K562 (cell line): ENCODE data around the gene SLC27A2. TPM values are rescaled to one million over a fixed set of nuclear protein-coding genes. Genes with fewer than 3 reads are reported as not detected.

ENCODE experiments used
- CBX5 ChIP-seq: IDR thresholded peaks from 2 replicates; pipeline ENCODE4 v1.6.1; 2014; ENCODE audit warnings: low read depth, borderline replicate concordance
- COPS2 ChIP-seq: fragments of 450-650 bp; conservative IDR thresholded peaks from 2 replicates; pipeline ENCODE4 v1.6.1; 2016; ENCODE audit warnings: mild to moderate bottlenecking, moderate library complexity
- FOXP1 ChIP-seq: sonication (generic); formaldehyde crosslinking; IDR thresholded peaks from 2 replicates; pipeline ENCODE4 v1.8.0; 2022; ENCODE audit warnings: mild to moderate bottlenecking, missing genetic modification reagents
- LCOR ChIP-seq: sonication (generic); formaldehyde crosslinking; IDR thresholded peaks from 2 replicates; pipeline ENCODE4 v1.8.0; 2022; ENCODE audit warnings: mild to moderate bottlenecking, missing genetic modification reagents
- MED1 ChIP-seq: sonication (generic); formaldehyde crosslinking; IDR thresholded peaks from 2 replicates; pipeline ENCODE4 v1.8.1; 2023; ENCODE audit warnings: missing genetic modification reagents, borderline replicate concordance
- MYNN ChIP-seq, 2 experiments: sonication (generic); formaldehyde crosslinking in 1 of 2; IDR thresholded peaks; 2 replicates each; pipeline versions ENCODE4 v1.5.0 to v1.6.1; 2016 to 2020; ENCODE audit warnings: antibody characterized with exemption in 1 of 2, missing genetic modification reagents in 1 of 2
- POLR2AphosphoS2 ChIP-seq: IDR thresholded peaks from 2 replicates; pipeline ENCODE4 v1.6.1; 2012; ENCODE audit warnings: low read length, improper control_type of control experiment
- RBM25 ChIP-seq: fragments of 200-400 bp; formaldehyde crosslinking; IDR thresholded peaks from 2 replicates; pipeline ENCODE4 v1.6.1; 2018; ENCODE audit warnings: low read length, low read depth, moderate library complexity; ENCODE audit not compliant: severe bottlenecking
- SRF ChIP-seq, 2 experiments: fragments of 250-450, 450-650 bp in 1 of 2; sonication (Bioruptor Pico) in 1 of 2; sonication (generic) in 1 of 2; formaldehyde crosslinking; IDR thresholded peaks; 2 replicates each; pipeline versions ENCODE4 v1.5.0 to v1.5.1; 2020 to 2022; ENCODE audit warnings: mild to moderate bottlenecking in 1 of 2, missing genetic modification reagents in 1 of 2
- TCF3 ChIP-seq: sonication (generic); formaldehyde crosslinking; IDR thresholded peaks from 2 replicates; pipeline ENCODE4 v1.4.0; 2020; ENCODE audit warnings: mild to moderate bottlenecking, missing genetic modification reagents
- U2AF2 ChIP-seq: fragments of 200-400 bp; formaldehyde crosslinking; optimal IDR thresholded peaks from 2 replicates; pipeline ENCODE3; 2017; ENCODE audit warnings: low read depth, mild to moderate bottlenecking, low read length
- ZNF57 ChIP-seq: fragments of 450-650 bp; formaldehyde crosslinking; IDR thresholded peaks from 2 replicates; pipeline ENCODE4 v1.4.0; 2020; ENCODE audit warnings: mild to moderate bottlenecking, moderate library complexity
- ZNF583 ChIP-seq: fragments of 250-450 bp; sonication (Bioruptor Pico); IDR thresholded peaks from 2 replicates; pipeline ENCODE4 v1.4.0; 2020
- polyA plus RNA-seq, 8 experiments: library from polyadenylated mRNA; depleted of rRNA in 4 of 8; stranded (reverse) in 5 of 8; unstranded in 3 of 8; fragments of >200 nt; fragmentation: Nextera tagmentation in 2 of 8; fragmentation: Illumina TruSeq in 1 of 8; extraction: Ambion mirVana in 2 of 8; extraction: Trizol in 1 of 8; gene quantifications; 2 replicates each; pipeline versions ENCODE4 v1.2.1 to v1.2.3, GENCODE V29; 2011 to 2014; ENCODE audit warnings: inconsistent platforms in 1 of 8, missing spikeins in 1 of 8
- total RNA-seq, 7 experiments: library from RNA; depleted of rRNA in 6 of 7; stranded (reverse); fragments of >200 nt in 6 of 7; fragmentation: Illumina TruSeq in 2 of 7; extraction: Trizol in 2 of 7; gene quantifications; 2 replicates each; pipeline versions ENCODE4 v1.2.1 to v1.2.3, GENCODE V29; 2011 to 2021; ENCODE audit warnings: low replicate concordance in 1 of 7
- TF ChIP-seq, protein P1 (sequence below): fragments of 450-650 bp; formaldehyde crosslinking; IDR thresholded peaks from 2 replicates; pipeline ENCODE4 v1.4.0; 2020; ENCODE audit warnings: mild to moderate bottlenecking, moderate library complexity
- TF ChIP-seq, protein P2 (sequence below): sonication (generic); formaldehyde crosslinking; IDR thresholded peaks from 2 replicates; pipeline ENCODE4 v1.4.0; 2020; ENCODE audit warnings: mild to moderate bottlenecking, missing genetic modification reagents
- TF ChIP-seq, protein P3 (sequence below): fragments of 250-450 bp; sonication (Bioruptor Pico); IDR thresholded peaks from 2 replicates; pipeline ENCODE4 v1.9.0; 2021; ENCODE audit warnings: mild to moderate bottlenecking, inconsistent platforms
- TF ChIP-seq, protein P4 (sequence below): fragments of 450-650 bp; IDR thresholded peaks from 2 replicates; pipeline ENCODE4 v1.6.1; 2017; ENCODE audit warnings: antibody characterized with exemption, mild to moderate bottlenecking
- TF ChIP-seq, protein P5 (sequence below): fragments of 450-650 bp; IDR thresholded peaks from 2 replicates; pipeline ENCODE4 v1.6.1; 2017; ENCODE audit warnings: antibody characterized with exemption

The SLC27A2 gene
- total and polyA plus RNA-seq, 9 of the 15 experiments (the other 6 are each of a cell fraction or from before 2014, with no cell fraction given) = 4.9 to 38.0 (median 22.7) TPM

DNA sequence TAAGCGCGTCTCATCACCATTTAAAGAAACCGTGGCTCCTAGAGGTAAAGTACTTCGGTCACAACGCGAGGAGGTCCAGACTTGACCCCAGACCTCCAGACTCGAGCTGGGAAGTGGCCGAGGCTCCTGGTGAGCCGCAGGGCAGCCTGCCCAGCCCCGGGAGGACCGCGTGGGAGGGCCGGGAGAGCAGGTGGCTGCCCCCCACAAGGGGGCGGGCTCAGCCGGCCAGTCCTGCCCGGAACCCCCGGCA is at the start of gene SLC27A2 (continued):
- TF ChIP-seq, protein P1, sequence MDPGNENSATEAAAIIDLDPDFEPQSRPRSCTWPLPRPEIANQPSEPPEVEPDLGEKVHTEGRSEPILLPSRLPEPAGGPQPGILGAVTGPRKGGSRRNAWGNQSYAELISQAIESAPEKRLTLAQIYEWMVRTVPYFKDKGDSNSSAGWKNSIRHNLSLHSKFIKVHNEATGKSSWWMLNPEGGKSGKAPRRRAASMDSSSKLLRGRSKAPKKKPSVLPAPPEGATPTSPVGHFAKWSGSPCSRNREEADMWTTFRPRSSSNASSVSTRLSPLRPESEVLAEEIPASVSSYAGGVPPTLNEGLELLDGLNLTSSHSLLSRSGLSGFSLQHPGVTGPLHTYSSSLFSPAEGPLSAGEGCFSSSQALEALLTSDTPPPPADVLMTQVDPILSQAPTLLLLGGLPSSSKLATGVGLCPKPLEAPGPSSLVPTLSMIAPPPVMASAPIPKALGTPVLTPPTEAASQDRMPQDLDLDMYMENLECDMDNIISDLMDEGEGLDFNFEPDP (CRISPR knock-in tag) = no peak
- TF ChIP-seq FOXP1 (CRISPR knock-in tag) = no peak; the same call in 1 of the 2 replicates
- TF ChIP-seq, protein P2, sequence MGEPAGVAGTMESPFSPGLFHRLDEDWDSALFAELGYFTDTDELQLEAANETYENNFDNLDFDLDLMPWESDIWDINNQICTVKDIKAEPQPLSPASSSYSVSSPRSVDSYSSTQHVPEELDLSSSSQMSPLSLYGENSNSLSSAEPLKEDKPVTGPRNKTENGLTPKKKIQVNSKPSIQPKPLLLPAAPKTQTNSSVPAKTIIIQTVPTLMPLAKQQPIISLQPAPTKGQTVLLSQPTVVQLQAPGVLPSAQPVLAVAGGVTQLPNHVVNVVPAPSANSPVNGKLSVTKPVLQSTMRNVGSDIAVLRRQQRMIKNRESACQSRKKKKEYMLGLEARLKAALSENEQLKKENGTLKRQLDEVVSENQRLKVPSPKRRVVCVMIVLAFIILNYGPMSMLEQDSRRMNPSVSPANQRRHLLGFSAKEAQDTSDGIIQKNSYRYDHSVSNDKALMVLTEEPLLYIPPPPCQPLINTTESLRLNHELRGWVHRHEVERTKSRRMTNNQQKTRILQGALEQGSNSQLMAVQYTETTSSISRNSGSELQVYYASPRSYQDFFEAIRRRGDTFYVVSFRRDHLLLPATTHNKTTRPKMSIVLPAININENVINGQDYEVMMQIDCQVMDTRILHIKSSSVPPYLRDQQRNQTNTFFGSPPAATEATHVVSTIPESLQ = no peak
- TF ChIP-seq COPS2 = no peak
- TF ChIP-seq ZNF57 (CRISPR knock-in tag) = no peak
- no peak for TF ChIP-seq ZNF583 (CRISPR knock-in tag)
- TF ChIP-seq, protein P3, sequence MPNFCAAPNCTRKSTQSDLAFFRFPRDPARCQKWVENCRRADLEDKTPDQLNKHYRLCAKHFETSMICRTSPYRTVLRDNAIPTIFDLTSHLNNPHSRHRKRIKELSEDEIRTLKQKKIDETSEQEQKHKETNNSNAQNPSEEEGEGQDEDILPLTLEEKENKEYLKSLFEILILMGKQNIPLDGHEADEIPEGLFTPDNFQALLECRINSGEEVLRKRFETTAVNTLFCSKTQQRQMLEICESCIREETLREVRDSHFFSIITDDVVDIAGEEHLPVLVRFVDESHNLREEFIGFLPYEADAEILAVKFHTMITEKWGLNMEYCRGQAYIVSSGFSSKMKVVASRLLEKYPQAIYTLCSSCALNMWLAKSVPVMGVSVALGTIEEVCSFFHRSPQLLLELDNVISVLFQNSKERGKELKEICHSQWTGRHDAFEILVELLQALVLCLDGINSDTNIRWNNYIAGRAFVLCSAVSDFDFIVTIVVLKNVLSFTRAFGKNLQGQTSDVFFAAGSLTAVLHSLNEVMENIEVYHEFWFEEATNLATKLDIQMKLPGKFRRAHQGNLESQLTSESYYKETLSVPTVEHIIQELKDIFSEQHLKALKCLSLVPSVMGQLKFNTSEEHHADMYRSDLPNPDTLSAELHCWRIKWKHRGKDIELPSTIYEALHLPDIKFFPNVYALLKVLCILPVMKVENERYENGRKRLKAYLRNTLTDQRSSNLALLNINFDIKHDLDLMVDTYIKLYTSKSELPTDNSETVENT (CRISPR knock-in tag) = no peak
- peak; percentile 40; the same call in 1 of the 2 replicates for TF ChIP-seq LCOR
- no peak for TF ChIP-seq MYNN (IDR thresholded peaks at IDR 0.05)
- no peak for TF ChIP-seq MYNN (CRISPR knock-in tag; IDR thresholded peaks at IDR 0.05)
- TF ChIP-seq SRF (CRISPR knock-in tag; IDR thresholded peaks at IDR 0.05) = no peak; a peak in 1 of 4 replicates
- no peak for TF ChIP-seq MED1 (CRISPR knock-in tag)
- TF ChIP-seq, protein P4, sequence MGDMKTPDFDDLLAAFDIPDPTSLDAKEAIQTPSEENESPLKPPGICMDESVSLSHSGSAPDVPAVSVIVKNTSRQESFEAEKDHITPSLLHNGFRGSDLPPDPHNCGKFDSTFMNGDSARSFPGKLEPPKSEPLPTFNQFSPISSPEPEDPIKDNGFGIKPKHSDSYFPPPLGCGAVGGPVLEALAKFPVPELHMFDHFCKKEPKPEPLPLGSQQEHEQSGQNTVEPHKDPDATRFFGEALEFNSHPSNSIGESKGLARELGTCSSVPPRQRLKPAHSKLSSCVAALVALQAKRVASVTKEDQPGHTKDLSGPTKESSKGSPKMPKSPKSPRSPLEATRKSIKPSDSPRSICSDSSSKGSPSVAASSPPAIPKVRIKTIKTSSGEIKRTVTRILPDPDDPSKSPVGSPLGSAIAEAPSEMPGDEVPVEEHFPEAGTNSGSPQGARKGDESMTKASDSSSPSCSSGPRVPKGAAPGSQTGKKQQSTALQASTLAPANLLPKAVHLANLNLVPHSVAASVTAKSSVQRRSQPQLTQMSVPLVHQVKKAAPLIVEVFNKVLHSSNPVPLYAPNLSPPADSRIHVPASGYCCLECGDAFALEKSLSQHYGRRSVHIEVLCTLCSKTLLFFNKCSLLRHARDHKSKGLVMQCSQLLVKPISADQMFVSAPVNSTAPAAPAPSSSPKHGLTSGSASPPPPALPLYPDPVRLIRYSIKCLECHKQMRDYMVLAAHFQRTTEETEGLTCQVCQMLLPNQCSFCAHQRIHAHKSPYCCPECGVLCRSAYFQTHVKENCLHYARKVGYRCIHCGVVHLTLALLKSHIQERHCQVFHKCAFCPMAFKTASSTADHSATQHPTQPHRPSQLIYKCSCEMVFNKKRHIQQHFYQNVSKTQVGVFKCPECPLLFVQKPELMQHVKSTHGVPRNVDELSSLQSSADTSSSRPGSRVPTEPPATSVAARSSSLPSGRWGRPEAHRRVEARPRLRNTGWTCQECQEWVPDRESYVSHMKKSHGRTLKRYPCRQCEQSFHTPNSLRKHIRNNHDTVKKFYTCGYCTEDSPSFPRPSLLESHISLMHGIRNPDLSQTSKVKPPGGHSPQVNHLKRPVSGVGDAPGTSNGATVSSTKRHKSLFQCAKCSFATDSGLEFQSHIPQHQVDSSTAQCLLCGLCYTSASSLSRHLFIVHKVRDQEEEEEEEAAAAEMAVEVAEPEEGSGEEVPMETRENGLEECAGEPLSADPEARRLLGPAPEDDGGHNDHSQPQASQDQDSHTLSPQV = no peak
- 0 out of 2 replicates have a peak, but pooled peaks have one; percentile 7 for TF ChIP-seq TCF3 (CRISPR knock-in tag)
- TF ChIP-seq POLR2AphosphoS2 = no peak
- TF ChIP-seq, protein P5, sequence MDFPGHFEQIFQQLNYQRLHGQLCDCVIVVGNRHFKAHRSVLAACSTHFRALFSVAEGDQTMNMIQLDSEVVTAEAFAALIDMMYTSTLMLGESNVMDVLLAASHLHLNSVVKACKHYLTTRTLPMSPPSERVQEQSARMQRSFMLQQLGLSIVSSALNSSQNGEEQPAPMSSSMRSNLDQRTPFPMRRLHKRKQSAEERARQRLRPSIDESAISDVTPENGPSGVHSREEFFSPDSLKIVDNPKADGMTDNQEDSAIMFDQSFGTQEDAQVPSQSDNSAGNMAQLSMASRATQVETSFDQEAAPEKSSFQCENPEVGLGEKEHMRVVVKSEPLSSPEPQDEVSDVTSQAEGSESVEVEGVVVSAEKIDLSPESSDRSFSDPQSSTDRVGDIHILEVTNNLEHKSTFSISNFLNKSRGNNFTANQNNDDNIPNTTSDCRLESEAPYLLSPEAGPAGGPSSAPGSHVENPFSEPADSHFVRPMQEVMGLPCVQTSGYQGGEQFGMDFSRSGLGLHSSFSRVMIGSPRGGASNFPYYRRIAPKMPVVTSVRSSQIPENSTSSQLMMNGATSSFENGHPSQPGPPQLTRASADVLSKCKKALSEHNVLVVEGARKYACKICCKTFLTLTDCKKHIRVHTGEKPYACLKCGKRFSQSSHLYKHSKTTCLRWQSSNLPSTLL = no peak
- TF ChIP-seq U2AF2 = no peak
- TF ChIP-seq RBM25 = no peak
- TF ChIP-seq CBX5 = no peak
